Measurements from ENCODE around the gene HSBP1.

DNA sequence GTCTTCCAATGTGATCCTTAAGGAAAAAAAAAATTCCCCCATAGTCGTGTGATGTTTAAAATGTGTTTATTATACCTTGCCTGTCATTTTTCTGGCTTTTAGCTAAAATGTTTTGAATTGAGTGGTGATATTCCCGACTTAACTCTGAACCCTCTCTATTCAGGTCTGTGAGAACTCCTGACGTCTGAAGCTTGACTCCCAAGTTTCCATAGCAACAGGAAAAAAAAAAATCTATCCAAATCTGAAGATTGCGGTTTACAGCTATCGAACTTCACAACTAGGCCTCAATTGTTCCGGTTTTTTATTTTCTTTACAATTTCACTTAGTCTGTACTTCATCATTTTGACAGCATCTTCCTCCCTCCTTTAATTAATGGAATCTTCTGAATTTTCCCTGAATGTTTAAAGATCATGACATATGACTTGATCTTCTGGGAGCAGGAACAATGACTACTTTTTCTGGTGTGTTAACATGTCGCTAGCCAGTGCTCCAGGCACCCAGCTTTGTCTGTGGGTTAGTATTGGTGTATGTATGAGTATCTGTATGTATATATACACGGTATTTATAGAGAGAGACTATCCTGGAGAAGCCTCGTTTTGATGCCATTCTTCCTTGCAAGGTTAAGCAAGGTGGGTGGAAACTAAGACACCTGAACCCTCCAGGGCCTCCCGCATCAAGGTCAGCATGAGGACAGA, 12.8 kb upstream of the HSBP1 start:
- TF ChIP-seq, protein P1, sequence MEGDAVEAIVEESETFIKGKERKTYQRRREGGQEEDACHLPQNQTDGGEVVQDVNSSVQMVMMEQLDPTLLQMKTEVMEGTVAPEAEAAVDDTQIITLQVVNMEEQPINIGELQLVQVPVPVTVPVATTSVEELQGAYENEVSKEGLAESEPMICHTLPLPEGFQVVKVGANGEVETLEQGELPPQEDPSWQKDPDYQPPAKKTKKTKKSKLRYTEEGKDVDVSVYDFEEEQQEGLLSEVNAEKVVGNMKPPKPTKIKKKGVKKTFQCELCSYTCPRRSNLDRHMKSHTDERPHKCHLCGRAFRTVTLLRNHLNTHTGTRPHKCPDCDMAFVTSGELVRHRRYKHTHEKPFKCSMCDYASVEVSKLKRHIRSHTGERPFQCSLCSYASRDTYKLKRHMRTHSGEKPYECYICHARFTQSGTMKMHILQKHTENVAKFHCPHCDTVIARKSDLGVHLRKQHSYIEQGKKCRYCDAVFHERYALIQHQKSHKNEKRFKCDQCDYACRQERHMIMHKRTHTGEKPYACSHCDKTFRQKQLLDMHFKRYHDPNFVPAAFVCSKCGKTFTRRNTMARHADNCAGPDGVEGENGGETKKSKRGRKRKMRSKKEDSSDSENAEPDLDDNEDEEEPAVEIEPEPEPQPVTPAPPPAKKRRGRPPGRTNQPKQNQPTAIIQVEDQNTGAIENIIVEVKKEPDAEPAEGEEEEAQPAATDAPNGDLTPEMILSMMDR (IDR thresholded peaks at IDR 0.05; ENCODE audit: low read depth, low read length) = no peak
- TF ChIP-seq MAX (IDR thresholded peaks at IDR 0.05; ENCODE audit: low read depth, low read length) = no peak
- TF ChIP-seq MYC (IDR thresholded peaks at IDR 0.05; ENCODE audit: low read depth, low read length) = no peak

All from NB4 (cell line).